Measurements from ENCODE around the gene SLC35E3.

DNA sequence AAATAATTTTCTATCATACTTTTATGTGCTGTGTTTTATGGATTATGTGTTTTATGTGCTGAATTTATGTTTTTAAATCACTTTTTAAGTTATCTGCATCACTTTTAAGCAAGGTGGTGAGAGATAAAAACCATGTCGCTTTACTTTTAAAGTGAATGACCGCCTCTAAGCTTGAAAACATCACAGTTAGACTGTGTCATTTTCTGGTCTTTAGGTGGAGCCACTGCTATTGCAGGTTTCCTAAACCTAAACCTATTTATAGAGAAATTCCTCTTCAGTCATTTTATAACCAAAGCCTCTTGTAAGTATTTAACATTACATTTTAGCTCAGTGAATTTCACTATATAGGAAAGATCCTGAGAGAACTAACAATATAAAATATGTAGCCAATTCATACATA, 41.0 kb downstream of the SLC35E3 start:
- TF ChIP-seq, protein P1, sequence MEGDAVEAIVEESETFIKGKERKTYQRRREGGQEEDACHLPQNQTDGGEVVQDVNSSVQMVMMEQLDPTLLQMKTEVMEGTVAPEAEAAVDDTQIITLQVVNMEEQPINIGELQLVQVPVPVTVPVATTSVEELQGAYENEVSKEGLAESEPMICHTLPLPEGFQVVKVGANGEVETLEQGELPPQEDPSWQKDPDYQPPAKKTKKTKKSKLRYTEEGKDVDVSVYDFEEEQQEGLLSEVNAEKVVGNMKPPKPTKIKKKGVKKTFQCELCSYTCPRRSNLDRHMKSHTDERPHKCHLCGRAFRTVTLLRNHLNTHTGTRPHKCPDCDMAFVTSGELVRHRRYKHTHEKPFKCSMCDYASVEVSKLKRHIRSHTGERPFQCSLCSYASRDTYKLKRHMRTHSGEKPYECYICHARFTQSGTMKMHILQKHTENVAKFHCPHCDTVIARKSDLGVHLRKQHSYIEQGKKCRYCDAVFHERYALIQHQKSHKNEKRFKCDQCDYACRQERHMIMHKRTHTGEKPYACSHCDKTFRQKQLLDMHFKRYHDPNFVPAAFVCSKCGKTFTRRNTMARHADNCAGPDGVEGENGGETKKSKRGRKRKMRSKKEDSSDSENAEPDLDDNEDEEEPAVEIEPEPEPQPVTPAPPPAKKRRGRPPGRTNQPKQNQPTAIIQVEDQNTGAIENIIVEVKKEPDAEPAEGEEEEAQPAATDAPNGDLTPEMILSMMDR (IDR thresholded peaks at IDR 0.05) = peak in 1 of 4 experiments; percentile 11
- TF ChIP-seq POLR2A (IDR thresholded peaks at IDR 0.05) = no peak
